Lower lobe of right lung (tissue), 2 donors: ENCODE results near the gene ZDHHC8. TPM values are rescaled to one million over a fixed set of nuclear protein-coding genes. Genes with fewer than 3 reads are reported as not detected.

Experiments used
- ATAC-seq, 2 donors: fragments of 200-7000 bp; cut with Tn5 transposase; one replicate each; pipeline ENCODE4 v1.9.1; 2020 to 2022; ENCODE audit warnings: mild to moderate bottlenecking in 2 of 2, moderate library complexity in 2 of 2
- DNase-seq: peaks from one replicate; pipeline ENCODE4 v3.0.0-alpha.2; 2020
- H3K27ac ChIP-seq: fragments of 200-600 bp; one replicate; pipeline ENCODE4 v1.8.0; 2022
- H3K27me3 ChIP-seq: fragments of 200-600 bp; one replicate; pipeline ENCODE4 v1.8.0; 2022; ENCODE audit warnings: low read depth
- H3K36me3 ChIP-seq: fragments of 200-600 bp; one replicate; pipeline ENCODE4 v1.8.0; 2022; ENCODE audit warnings: mild to moderate bottlenecking
- H3K4me1 ChIP-seq: fragments of 200-600 bp; one replicate; pipeline ENCODE4 v1.8.0; 2022
- H3K4me3 ChIP-seq: fragments of 200-600 bp; one replicate; pipeline ENCODE4 v1.8.0; 2022; ENCODE audit warnings: mild to moderate bottlenecking
- H3K9me3 ChIP-seq: fragments of 200-600 bp; one replicate; pipeline ENCODE4 v1.8.0; 2022
- intact Hi-C: fragments of 100-400 bp; cut with DNase I; formaldehyde crosslinking; loops from one replicate; pipeline ENCODE4 v1.11.0; 2022
- total RNA-seq: library from RNA; stranded (reverse); fragmentation: NEBNext Ultra II Directional; extraction: Animal tissue kit (Norgen Biotek cat#: 25700); gene quantifications from one replicate; pipeline ENCODE4 v1.2.1, GENCODE V29; 2021
- TF ChIP-seq, protein P1 (sequence below): fragments of 200-600 bp; IDR thresholded peaks from one replicate; pipeline ENCODE4 v1.8.0; 2022; ENCODE audit warnings: antibody characterized with exemption, mild to moderate bottlenecking
- donor health status: DM: no; HTN: yes; CAD: no; lungs with severe emphysema.

ZDHHC8 gene
- total RNA-seq, 1 donor from 2014 or later = 77.2 TPM

DNA sequence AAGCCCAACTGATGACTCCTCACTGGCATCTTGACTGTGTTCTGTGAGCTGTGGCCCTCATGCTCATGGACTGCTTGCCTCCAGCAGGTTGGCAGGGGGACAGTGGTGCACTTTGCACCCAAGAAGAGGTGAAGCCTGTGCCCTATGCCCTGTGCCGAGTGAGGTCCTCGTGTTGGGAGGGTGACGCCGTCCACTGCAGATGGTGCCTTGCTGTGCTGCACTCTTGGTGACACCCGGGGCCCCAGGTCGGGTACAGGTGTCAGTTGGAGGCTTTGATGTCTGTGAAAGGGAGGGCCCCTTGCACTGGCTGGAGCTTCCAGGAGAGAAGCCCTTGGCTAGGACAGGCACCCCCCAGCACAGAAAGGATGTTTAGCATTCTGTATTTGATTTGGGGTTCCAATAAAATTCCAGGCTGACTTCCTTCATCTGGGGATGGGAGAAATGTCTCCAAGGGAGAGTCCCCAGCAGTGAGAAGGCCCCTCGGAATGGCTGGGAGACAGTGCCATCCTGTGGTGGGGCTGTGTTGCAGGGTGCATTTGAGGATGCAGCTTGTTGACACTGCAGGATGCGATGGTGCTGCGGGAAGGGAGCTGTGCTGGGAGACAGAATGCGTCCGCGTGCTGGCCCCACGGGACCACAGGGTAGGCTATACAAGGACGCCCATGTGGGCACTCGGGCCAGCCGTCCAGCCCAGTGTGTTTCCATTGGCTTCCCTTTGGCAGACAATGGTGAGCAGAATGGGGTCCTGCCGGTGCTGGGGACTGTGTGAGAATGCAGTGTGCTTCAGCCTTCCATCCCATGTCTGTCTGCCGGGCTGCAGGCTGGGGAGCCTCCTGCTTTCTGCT lies 2.5 kb upstream of the ZDHHC8 start:
- Histone ChIP-seq H3K36me3 (peaks cover 33% of the 10 kb centered on the region), H3K9me3 (no peaks in the 10 kb centered on the region), H3K27me3 (no peaks in the 10 kb centered on the region), H3K27ac (no peak overlapping the region), H3K4me3 (no peak overlapping the region), H3K4me1 (peaks cover 25% of the 10 kb centered on the region)
- intact Hi-C loops = no loop called here
- DNase-seq = no peak
- TF ChIP-seq, protein P1, sequence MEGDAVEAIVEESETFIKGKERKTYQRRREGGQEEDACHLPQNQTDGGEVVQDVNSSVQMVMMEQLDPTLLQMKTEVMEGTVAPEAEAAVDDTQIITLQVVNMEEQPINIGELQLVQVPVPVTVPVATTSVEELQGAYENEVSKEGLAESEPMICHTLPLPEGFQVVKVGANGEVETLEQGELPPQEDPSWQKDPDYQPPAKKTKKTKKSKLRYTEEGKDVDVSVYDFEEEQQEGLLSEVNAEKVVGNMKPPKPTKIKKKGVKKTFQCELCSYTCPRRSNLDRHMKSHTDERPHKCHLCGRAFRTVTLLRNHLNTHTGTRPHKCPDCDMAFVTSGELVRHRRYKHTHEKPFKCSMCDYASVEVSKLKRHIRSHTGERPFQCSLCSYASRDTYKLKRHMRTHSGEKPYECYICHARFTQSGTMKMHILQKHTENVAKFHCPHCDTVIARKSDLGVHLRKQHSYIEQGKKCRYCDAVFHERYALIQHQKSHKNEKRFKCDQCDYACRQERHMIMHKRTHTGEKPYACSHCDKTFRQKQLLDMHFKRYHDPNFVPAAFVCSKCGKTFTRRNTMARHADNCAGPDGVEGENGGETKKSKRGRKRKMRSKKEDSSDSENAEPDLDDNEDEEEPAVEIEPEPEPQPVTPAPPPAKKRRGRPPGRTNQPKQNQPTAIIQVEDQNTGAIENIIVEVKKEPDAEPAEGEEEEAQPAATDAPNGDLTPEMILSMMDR = no peak
- no peak for ATAC-seq

DNA sequence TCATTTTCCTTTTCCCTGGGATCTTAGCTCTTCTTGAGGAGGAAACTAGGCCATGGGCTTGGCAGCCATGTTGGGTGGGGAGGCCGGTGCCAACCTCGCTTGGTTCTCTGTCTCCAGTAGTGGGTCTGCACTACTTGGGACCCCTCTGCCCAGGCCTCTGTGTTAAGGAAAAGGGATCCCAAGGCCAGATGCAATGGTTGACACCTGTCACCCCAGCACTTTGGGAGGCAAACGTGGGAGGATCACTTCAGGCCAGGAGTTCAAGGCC lies 1.9 kb upstream of the ZDHHC8 start:
- Histone ChIP-seq H3K4me3 (no peak overlapping the region), H3K36me3 (peaks cover 30% of the 10 kb centered on the region), H3K27me3 (no peaks in the 10 kb centered on the region), H3K9me3 (no peaks in the 10 kb centered on the region), H3K27ac (no peak overlapping the region), H3K4me1 (peaks cover 30% of the 10 kb centered on the region)
- intact Hi-C loops = no loop called here
- DNase-seq (no peak), ATAC-seq (no peak)
- TF ChIP-seq, protein P1 = no peak

DNA sequence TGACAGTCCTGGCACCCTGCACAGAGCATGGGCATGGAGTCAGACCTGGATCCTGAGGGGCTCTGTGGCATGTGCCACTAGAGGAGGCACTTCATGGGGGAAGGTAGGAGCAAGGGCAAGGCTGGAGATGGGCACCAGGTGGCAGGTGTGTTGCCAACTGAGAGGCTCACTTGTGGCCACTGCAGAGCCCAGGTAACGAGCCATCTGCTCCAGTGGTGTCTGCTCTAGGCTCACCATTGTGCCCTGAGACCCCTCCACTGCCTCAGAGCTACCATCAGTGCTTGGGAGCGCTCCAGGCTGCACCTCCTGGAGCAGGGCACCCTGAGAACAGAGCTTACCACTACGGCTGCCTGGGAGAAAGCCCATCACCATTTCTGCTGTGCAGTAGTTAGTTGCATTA lies 1.3 kb upstream of the ZDHHC8 start:
- Histone ChIP-seq H3K4me3 (peak overlapping the region; percentile 92), H3K27me3 (no peaks in the 10 kb centered on the region), H3K36me3 (peaks cover 24% of the 10 kb centered on the region), H3K9me3 (no peaks in the 10 kb centered on the region), H3K27ac (peak overlapping the region; percentile 95), H3K4me1 (peaks cover 36% of the 10 kb centered on the region)
- intact Hi-C loops = no loop called here
- DNase-seq (no peak), ATAC-seq (no peak)
- TF ChIP-seq, protein P1 = no peak

DNA sequence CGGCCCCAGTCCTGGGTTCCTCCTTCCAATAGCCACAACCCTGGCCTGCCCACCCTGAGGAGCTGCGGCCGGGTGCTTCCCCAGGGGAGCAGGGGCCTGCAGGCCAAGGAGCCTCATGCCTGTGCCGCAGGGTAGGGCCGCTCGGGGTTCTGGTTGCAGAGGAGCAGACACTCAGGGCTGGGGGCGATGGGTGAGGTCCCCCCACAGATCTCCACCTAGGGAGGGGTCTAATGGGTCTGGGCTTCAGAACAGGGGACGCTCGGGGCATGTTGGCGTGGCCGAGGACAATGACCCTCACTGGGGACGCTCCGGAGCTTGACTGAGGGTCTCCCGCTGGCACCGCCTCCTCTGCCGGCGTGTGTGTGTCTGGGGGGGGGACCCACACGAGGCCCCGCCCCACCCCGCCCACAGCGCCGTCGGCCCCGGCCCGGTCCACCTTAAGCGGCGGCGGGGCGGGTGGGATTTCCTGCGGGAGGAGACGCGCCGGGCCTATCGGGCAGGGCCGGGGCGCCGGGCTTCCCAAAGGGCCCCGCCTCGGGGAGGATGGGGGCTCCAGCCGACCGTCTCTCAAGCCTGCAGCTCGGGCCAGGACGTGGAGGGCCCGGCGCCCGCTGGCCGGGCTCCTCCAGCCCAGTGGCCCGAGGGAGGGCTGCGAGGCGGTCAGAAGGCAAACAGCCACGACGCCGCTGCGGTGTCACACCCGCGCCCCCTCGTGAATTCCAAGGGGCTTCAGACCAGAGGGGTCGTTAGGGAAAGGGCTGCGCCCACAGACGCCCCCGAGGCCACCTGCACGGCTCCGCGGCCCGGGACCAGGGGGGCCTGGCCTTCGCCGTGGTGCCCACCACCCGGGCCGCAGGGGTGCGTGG lies 640 bp upstream of the ZDHHC8 start:
- peak overlapping the region; percentile 95 for H3K27ac ChIP-seq
- H3K36me3 ChIP-seq = peaks cover 17% of the 10 kb centered on the region
- TF ChIP-seq, protein P1 = no peak
- ATAC-seq (peak; percentile 91 to 95), DNase-seq (peak; percentile 92)
- no peaks in the 10 kb centered on the region for H3K27me3 ChIP-seq
- intact Hi-C loops = no loop called here
- H3K4me3 ChIP-seq = peak overlapping the region; percentile 92
- H3K9me3 ChIP-seq = no peaks in the 10 kb centered on the region
- peaks cover 42% of the 10 kb centered on the region for H3K4me1 ChIP-seq

DNA sequence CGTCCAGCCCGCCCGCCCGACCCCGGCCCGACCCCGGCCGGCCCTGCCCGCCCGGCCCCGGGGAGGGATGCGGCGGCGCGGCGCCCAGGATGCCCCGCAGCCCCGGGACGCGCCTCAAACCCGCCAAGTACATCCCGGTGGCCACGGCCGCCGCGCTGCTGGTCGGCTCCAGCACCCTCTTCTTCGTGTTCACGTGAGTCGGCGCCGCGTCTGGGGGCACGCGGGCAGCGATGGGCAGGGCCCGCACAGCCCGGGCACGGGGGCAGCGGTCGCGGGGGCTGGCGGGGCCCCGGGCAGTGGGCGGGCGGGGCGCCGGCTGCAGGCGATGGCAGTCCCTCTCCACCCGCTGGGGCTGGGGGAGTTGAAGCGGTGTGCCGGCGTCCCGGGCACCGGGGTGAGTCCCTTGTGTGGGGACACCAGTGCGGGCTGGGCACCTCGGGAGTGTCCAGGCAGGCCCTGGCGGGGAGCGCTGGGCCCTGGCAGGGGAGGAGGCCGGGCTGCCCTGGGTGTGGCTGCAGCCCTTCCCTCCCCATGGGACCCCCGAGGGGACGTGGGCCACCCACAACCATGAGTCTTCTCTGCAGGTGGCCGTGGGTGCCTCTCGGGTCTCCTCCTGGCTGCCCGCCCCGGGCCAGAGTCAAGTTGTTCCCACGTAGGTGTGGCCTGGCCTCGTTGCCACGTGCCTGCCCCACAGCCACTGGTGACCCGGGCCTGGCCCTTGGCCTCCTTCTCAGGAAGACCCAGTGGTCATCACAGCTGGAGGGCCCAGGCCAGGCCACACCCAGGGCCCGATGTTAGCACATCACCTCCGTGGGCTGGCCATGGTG lies 468 bp downstream of the ZDHHC8 start:
- peak; percentile 79 for DNase-seq
- ATAC-seq = peak; percentile 30 to 32
- Histone ChIP-seq H3K9me3 (no peaks in the 10 kb centered on the region), H3K36me3 (peaks cover 6% of the 10 kb centered on the region), H3K4me3 (peak overlapping the region; percentile 93), H3K4me1 (peaks cover 52% of the 10 kb centered on the region), H3K27me3 (no peaks in the 10 kb centered on the region), H3K27ac (peak overlapping the region; percentile 82)
- TF ChIP-seq, protein P1 = no peak
- intact Hi-C loops = no loop called here
